Jurkat, Clone E6-1 (cell line): ENCODE results near the gene KRT7.

Experiments
- DNase-seq: peaks from one replicate; pipeline ENCODE4 v3.0.0-alpha.2; 2011; ENCODE audit warnings: low read depth, low spot score
- H3K4me3 ChIP-seq: 2 replicates; pipeline ENCODE4 v1.5.1; 2011; ENCODE audit warnings: mild to moderate bottlenecking, low read length, control low read depth, moderate library complexity

Gene KRT7

GRCh38 chr12:52225752-52226151 is 7.3 kb upstream of the KRT7 start:
- no peak overlapping the region for H3K4me3 ChIP-seq
- no peak for DNase-seq

GRCh38 chr12:52226446-52226845 is 6.6 kb upstream of the KRT7 start:
- no peak for DNase-seq
- H3K4me3 ChIP-seq, result no peak overlapping the region

GRCh38 chr12:52227606-52228166 is 5.4 kb upstream of the KRT7 start:
- no peak overlapping the region for H3K4me3 ChIP-seq
- DNase-seq, result no peak

- no peak for DNase-seq
- H3K4me3 ChIP-seq, result no peak overlapping the region
These were observed 4.7 kb upstream of the KRT7 start for GRCh38 chr12:52228366-52228765.

GRCh38 chr12:52228931-52229330 is 4.1 kb upstream of the KRT7 start:
- no peak for DNase-seq
- no peak overlapping the region for H3K4me3 ChIP-seq

- no peak overlapping the region for H3K4me3 ChIP-seq
- DNase-seq, result no peak
These were observed 3.2 kb upstream of the KRT7 start for GRCh38 chr12:52229836-52230343.

GRCh38 chr12:52230364-52231281 is 2.4 kb upstream of the KRT7 start:
- no peak for DNase-seq
- H3K4me3 ChIP-seq, result no peak overlapping the region

GRCh38 chr12:52231305-52232202 is 1.5 kb upstream of the KRT7 start:
- DNase-seq, result no peak
- H3K4me3 ChIP-seq, result no peak overlapping the region

- no peak for DNase-seq
- no peak overlapping the region for H3K4me3 ChIP-seq
These were observed 805 bp upstream of the KRT7 start for GRCh38 chr12:52232203-52232673.

GRCh38 chr12:52233462-52234207 is 592 bp downstream of the KRT7 start:
- no peak for DNase-seq
- H3K4me3 ChIP-seq, result no peak overlapping the region

GRCh38 chr12:52234223-52234810 is 1.3 kb downstream of the KRT7 start:
- DNase-seq, result no peak
- H3K4me3 ChIP-seq, result no peak overlapping the region

GRCh38 chr12:52235001-52235764 is 2.1 kb downstream of the KRT7 start:
- DNase-seq, result no peak
- H3K4me3 ChIP-seq, result no peak overlapping the region

GRCh38 chr12:52235822-52236361 is 2.8 kb downstream of the KRT7 start:
- no peak for DNase-seq
- H3K4me3 ChIP-seq, result no peak overlapping the region

GRCh38 chr12:52236386-52237050 is 3.5 kb downstream of the KRT7 start:
- no peak for DNase-seq
- H3K4me3 ChIP-seq, result no peak overlapping the region

- no peak overlapping the region for H3K4me3 ChIP-seq
- no peak for DNase-seq
These were observed 5.3 kb downstream of the KRT7 start for GRCh38 chr12:52238207-52238840.

GRCh38 chr12:52238916-52239646 is 6.0 kb downstream of the KRT7 start:
- no peak overlapping the region for H3K4me3 ChIP-seq
- no peak for DNase-seq
